GM04504 (cell line): ENCODE measurements around the gene NSL1.

ENCODE experiments used
- DNase-seq: peaks from one replicate; pipeline ENCODE4 v3.0.0-alpha.2; 2012; ENCODE audit warnings: low read depth

The NSL1 gene

DNA sequence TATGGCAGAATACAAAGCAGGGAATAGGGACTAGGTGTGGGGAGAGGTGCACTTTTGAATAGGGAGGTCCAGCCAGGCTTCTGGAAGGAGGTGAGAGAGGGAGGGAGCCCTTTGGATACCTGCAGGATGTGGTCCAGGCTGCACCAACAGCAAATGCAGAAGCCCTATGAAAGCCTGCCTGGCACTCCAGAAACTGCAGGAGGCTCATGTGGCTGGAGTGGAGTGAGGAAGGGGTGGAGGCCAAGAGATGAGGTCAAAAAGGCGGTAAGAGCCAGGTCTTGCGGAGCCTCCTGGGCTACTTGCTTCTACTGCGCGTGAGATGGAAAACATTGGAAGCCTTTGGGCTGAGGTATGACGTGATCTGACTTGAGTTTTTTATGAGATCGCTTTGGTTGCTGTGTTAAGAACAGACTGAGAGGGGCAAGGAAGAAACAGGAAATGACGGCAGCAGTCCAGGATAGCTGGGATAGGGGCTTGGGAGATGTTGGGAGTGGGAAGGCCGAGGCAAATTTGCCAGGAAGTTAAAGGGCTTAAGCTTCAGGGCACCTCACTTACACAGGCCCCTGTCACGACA, 87.5 kb downstream of the NSL1 start:
- DNase-seq = no peak

DNA sequence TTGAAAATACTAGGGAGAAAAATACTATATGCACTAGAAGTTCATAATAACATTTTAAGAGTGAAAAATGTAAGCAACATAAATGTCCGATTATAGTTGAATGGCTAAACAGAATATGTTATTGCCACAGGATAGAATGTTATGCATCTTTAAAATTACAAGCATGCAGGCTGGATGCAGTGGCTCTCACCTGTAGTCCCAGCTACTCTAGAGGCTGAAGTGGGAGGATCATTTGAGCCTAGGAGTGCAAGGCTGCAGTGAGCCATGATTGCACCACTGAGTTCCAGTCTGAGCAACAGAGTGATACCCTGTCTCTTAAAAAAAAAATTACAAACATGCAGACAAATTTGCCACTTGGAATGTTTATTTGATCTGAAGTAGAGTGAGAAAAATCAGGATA, 88.9 kb downstream of the NSL1 start:
- no peak for DNase-seq

DNA sequence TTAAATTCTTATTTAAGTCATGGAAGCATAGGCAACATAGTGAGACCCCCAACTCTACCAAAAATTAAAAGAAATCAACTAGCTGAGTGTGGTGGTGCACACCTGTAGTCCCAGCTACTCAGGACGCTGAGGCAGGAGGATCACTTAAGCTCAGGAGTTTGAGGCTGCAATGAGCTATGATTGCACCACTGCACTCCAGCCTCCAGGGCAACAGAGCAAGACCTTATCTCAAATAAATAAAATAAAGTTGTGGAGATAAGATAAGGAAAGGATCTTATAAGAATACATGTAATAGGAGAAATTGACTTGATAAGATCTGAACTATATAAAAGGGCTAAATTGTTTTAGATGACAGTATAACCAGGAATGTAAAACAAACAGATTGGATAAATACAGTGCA, 89.7 kb downstream of the NSL1 start:
- no peak for DNase-seq

DNA sequence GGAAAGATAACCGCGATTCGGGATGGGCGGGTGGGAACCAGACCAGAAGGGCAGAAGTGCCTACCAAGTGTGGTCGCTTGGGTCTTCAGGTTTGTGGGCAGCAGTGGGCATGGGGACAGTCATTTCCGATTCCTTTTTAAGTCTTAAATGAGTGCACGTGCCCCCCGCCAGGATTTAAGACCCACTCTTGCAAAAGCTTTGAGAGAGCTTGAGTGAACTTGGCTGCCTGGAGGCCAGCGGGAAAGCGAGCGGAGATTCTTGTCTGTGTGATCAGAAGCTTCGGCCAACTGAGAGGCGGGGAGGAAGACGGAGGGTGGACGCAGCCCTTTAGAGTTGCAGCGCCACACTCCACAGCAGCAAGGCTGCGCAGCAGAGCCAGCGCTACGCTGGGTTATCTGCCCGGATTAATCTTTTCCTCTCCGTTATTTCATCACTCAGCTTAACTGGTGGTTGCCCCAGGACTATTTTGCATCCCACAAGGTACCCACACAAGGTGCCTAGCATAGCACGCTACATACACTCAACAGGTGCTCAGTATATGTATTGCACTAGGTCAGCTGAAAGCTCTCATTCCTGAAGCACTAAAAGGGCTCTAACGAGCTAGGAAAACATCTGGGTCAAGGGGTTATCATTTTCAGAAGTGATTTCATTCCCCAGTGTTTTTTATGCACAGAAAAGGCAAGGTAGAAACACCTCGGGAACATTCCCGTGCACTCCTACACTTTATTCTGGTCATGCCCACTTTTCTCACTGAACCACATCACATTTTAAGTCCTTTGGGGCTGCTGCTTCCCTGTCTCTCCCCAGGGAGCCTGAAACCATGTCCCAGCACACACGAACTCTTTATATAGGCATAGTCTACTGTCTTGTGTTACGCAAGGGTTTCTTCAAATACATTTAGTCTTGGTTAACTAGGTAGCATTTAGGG, 90.4 kb downstream of the NSL1 start:
- no peak for DNase-seq

DNA sequence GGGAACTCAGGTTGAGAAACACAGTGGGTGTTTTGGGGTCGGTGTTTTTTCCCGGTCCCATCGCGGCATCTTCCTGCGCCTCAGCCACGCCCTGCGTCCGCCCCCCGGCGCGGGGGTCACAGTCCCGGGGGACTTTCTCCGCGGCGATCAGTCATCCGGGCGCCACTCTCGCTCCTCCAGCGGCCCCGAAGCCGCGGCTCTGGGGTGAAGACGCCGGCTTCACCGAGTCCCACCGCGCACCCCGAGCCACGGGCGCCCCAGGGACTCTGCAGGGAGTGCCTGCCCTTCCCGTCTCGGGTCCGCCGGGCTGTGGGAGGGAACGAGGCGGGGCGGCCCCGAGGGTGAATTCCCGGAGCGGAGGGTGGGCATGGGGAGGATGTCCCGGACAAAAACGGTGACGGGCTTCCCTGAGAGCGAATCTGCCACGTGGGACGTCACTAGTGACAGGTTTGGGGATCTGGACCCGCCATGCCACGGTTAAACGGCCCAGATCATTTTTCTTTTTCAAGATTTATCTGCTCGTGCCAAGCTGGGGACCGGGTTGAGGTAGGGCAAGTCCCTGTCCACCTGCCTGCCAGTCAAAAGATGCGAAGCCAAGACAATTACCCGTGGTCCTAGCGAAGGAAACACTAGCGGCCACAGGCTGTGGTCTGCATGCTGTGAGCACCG, 91.2 kb downstream of the NSL1 start:
- no peak for DNase-seq

DNA sequence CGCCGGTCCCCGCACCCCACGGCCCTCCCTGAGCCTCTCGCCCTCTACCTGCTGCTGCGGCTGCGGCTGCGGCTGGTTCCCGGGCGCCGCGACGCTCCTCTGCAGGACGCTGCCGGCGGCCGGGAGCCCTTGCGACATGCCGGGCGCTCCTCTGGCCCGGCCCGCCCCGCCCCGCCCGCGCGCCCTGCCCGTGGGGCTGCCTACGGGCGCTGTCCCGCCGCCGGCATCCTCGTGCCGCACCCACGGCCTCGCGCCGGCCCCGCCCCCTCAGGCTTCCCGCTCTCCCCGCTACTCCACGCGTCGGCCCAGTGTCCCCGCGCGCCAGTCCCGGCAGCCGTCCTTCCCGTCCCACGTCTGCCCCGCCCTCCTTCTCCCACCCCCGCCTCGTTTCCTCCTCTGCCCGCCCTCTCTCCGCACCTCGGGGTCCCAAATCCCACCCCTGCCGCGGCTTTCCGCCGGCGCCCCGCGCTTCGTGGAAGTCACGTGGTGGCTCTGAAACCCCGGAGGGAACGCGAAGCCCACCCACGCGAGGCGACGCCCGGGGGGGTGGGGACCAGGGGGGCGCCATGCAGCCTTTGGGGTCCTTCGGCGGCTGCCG, 91.9 kb downstream of the NSL1 start, which contains the start of gene BATF3:
Gene BATF3, minus strand, starts transcription at position 216 of the 598 bp plus-strand sequence. Its CDS starts 78 bp downstream, at position 138.
- DNase-seq = no peak

DNA sequence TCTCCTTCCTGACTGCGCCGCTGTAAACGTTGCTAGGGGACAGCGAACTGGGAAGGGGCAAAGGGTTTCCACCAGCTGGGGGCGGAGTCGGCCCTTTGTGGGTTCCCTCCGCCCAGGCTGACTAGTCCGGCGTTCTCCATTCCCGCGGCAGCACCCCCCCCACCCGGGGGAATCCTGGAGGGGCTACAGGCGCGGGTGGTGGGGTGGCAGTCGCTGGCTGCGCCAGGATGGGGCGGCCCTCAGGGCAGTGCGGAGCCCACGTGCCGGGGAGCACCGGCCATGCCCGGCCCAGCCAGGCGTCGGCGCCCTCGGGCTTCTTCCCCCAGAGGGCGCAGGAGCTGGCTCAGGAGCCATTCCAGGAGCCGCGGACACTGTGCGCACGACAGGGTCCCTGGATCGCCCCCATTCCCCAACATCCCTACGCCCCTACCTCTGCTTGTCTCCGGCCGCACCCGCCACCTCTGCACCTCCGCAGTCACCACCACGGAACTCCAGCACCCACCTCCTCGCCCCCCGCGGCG, 92.4 kb downstream of the NSL1 start:
- DNase-seq = no peak

DNA sequence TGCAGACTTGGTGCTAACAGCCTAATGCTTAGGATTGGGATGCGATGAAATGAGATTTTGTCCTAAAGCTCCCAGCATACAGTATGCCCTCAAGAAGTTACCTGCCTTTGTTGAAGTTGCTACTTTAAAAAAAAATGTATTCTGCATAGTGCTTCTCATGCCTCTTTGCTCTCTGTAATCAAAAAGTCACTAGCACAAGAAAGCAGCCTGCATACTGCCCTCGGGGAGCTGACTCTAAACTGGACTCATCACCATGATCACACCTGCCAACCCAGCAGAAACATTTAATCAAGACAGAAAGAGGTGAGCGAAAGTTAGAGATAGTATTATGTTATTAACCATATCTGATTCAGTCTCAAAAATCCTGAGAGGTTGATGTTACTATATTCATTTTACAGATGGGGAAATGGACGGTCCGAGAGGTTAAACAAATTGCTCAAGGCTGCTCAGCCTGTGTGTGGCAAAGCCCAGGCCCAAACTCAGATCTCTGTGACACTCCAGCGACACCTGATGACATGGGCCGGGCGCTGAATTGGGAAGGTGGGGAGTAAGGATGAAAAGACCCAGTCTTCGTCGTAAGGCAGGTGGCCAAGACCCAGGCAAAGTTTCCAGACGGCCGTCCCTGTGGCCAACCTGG, 93.0 kb downstream of the NSL1 start:
- DNase-seq = no peak

DNA sequence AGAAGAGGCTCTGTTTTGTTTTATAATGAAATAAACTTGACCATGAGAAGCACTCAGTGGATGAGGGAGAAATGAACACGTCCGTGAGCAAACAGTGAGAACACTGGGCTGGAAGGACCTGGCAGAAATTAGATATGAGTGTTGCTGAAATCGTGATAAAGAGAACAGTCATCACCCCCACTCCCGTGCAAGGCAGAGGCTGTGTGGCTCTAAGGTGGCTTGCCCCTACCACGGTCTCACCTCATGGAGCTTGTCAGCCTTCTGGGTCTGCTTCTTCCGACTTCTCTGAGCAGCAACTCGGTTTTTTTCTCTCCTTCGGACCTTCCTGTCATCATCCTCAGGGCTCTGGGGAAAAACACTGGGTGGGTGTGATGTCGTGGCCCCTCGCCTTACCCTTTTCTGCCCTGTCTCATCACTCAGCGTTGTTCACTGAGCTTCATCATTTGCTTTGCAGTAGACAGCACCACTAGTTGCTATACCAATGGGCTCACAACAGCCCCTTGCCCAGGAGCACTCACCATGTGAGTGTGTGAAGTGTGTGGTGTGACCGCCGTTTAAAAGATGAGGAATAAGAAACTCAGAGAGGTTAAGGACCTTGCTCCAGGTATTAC, 94.8 kb downstream of the NSL1 start:
- DNase-seq = no peak

DNA sequence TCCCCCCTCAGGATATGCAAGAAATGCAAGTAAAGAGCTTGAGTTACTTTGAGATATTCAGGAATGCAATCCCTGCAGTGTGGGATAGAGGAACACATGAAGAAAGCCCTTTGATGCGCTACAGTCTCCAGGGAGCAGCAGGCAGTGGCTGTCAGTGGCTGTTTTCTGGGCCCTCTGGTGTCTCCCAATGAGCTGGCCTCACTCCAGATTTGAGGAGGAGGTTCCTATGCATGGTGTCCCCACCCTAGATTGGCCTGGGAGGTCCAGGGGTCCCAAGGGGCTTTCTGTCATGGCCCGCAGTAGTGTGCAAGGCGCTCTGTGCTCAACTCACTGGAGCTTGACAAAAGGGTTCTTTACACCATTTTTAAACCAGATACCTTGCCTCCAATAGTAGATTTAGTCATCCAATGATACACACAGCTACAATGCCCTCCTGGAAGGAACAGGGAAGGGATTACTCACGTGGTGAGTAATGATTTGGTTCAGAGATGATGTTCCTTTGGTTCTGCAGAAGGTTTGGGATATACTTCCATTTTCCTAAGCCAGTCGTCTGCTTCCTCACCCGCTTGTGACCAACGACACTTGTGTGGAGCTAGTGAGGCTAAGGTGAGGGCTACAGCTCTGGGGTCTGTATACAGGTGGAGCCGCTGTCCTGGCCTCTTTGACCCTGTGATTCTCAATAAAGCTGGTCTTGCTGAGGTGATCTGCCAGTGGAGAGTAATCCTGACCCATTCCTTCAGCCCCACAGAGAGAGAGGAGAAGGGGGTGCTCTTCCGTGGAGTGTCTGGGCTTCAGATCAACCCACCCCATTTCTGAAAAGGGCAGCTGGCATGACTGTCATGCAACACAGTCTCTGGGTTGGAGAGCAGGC, 98.6 kb downstream of the NSL1 start:
- no peak for DNase-seq

DNA sequence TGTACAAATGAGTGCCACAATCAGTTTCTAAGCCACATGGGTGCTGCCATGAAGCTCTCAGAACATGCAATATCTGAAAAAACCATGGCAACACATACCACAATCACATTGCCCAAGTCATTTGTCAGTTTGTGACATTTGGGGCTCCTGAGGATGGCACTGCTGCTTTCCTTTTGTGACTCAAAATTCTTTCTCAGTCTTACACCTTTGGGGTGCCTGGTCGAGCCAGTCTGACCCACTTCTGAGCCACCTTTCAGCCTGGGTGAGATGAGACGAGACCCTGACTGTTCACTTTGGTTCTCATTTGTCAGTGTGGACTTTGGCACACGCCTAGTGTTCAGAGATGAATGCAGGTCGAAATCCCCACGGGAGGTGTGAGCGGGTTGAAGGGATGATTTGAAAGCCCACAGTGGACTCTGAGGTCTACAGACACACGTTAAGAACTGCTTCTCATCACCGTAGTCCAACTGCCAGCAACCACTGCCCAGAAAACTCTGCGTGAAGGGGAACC, 100.0 kb downstream of the NSL1 start:
- no peak for DNase-seq

DNA sequence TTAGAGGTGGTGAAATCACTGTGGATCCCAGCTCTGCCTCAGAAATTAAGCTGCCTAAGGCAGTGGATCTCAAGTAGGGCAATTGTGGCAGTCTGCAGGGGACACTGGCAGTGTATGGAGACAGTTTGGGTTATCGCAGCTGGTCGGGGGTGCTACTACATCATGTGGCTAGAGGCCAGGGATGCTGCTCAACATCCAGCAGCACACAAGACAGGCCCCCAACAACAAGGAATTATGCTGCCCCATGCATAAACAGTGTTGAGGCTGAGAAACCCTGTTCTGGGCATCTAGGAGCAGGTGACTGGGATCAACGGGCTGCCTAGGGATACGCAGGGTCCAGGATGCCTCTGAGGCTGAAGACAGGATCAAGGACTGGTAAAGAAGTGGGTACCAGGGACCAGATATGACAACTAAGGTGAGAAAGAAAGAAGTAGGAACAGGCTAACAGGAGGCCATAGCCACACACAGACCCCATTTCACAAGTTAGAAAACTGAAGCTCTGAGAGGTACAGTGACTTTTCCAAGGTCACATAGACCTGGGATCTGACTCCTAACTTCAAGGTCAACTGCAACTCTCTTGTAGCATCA, 100.7 kb downstream of the NSL1 start:
- DNase-seq = no peak

DNA sequence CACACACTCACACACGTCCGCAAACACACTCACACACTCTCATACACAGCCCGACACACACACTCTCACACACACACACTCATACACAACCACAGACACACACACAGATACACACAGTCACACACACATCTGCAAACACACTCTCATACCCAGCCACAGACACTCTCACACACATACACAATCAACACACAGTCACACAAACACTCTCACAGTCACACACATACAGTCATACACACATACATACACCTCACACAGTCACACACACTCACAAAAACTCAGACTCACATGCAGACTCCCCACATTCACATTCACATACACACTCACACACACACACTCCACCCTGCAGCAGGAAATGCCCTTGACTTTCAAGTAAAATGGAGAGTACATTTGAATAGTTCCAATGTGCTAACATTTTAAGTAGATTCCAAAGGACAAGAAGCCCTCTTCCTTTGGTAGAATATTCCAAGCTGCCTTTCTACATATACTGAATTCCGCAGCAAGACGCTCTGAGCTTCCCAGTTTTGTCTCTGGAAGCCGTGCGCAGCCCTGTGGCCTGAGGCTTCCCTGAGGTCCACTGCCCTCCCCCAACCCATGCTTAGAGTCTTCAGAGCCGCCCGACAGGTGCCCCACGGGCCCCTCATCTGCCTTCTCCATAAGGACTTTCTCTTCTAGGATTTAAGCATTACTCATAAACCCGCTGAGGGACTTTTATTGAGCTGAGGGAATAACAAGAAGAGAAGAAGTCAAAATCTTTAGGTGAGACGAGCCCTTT, 101.6 kb downstream of the NSL1 start:
- DNase-seq = no peak

DNA sequence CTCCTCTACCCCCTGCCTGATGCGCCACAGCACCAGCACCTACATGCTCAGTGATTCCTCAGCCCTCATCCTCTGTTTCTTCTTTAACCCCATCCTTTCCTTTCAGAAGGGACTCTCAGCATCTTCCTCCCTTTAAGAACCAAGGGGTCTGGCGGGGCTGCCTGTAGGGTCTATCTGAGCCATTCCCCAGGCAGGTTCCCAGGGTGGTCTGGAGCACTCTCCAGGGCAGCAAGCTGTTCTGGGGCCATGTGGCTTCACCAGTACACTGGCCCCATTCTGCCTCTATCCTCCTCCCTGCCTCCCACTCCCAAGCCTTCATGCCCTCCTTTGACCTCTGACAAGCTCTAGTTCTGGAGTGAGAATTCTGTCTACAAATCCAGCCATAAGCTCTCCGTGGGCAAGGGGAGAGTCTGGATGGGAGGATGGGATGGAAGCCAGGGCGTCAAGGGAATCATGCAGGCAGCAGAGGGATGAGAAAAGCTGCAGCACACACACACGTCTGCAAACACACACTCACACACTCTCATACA, 102.3 kb downstream of the NSL1 start:
- DNase-seq = no peak

DNA sequence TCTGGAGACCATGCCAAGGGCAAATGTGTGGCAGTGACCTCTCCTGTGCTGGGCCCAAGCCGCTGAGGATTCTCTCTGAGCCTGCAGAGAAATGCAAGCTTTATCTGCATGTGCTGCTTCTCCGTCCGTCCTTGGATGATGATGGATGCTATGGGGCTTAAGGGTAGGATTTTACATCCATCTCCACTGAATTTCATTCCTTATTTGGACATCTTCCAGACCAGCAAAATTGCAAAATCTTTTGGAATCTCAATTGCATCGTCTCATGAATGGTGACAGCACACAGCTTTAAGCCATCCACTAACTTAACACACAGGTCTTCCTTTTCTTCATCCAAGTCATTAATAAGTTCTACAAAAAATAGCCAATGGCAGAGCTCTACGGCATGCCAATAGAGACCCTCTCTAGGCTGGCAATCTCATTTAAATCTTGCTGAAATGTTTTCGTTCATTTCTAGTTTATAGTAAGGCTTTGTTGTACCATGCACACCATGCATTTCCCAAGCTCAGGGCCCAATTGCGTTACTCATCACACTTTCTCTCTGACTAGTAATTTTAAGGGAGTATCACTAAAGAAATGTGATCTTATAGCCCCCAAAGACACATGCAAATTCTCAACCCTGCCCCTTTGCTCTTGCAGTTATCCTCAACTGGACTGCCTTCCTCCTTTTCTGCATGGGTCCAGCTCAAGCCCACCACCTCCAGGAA, 103.1 kb downstream of the NSL1 start:
- DNase-seq = no peak

DNA sequence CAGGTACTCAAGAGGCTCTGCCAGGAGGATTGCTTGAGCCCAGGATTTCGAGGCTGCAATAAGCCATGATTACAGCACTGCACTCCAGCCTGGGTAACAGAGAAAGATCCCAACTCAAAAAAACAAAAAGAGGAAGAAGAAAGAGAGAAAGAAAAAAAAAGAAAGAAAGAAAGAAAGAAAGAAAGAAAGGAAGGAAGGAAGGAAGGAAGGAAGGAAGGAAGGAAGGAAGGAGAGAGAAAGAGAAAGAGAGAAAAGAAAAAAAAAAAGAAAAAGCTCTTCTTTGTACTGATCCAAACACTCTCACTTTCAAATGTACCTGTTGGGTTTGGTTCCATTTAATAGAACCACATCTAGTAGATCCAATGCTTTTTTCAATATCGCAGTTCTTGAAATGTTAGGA, 103.8 kb downstream of the NSL1 start:
- DNase-seq = no peak

DNA sequence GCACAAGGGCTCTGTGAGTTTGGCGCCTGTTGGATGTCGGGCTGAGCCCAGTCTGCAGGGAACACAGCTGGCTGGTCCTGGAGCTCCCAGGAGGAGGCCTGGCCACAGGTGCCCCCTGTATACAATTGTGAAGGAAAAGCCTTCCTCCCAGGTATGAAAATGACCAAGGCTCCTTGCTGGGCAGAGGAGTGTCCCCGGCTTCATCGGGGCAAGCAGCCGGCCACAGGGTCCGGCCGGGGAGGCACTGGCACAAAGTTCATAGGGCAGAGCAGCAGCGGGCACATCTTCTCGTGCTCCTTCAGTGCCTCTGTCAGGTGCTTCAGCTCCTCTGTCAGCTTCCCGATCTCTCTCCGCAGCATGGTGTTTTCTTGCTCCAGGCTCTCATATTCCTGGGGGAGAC, 105.0 kb downstream of the NSL1 start:
- no peak for DNase-seq

DNA sequence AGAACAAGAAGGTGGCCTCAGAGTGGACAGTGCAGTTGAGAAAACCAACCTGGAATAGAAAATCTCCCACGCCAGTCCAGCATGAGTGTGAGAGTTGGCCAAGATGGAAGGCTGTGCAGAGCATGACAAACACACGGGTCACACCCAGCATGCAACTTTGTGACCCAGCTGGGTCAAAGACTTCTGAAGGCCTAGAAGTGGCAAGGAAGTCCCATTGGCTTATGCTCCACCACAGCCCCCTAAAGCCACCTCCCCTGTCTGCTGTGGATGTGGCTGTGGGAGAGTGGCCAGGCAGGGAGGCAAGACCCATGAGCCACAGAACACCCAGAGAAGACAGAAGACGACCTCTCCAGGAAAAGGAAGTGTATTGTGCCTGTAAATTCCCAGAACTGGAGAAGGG, 105.5 kb downstream of the NSL1 start:
- DNase-seq = no peak
